Psoas muscle (tissue), 8 donors: ENCODE results near the gene ZNF473. TPM values are rescaled to one million over a fixed set of nuclear protein-coding genes. Genes with fewer than 3 reads are reported as not detected.

Source experiments
- ATAC-seq, 4 donors: fragments of 200-7000 bp; cut with Tn5 transposase; one replicate each; pipeline ENCODE4 v1.9.1; 2020; ENCODE audit warnings: moderate library complexity in 3 of 4, mild to moderate bottlenecking in 2 of 4
- DNase-seq, 2 donors: peaks; one replicate each; pipeline ENCODE4 v3.0.0-alpha.2; 2020
- H3K27ac ChIP-seq: fragments of 200-600 bp; one replicate; pipeline ENCODE4 v1.8.0; 2022
- H3K27me3 ChIP-seq, 3 donors: fragments of 200-600 bp in 1 of 3; one replicate each; pipeline versions ENCODE4 v1.6.1 to v1.8.0; 2013 to 2022; ENCODE audit warnings: low read length in 2 of 3, mild to moderate bottlenecking in 2 of 3, moderate library complexity in 1 of 3; ENCODE audit not compliant: insufficient read depth in 3 of 3
- H3K36me3 ChIP-seq, 2 donors: fragments of 200-600 bp in 1 of 2; one replicate each; pipeline versions ENCODE4 v1.6.1 to v1.8.0; 2013 to 2022; ENCODE audit warnings: low read depth in 1 of 2, mild to moderate bottlenecking in 1 of 2, moderate library complexity in 1 of 2; ENCODE audit not compliant: insufficient read depth in 1 of 2
- H3K4me1 ChIP-seq: fragments of 200-600 bp; one replicate; pipeline ENCODE4 v1.8.0; 2022
- H3K4me3 ChIP-seq: fragments of 200-600 bp; one replicate; pipeline ENCODE4 v1.8.0; 2022; ENCODE audit warnings: mild to moderate bottlenecking
- H3K9me3 ChIP-seq: fragments of 200-600 bp; one replicate; pipeline ENCODE4 v1.8.0; 2022
- WGBS, 3 donors: extraction: QIAGEN DNeasy Blood & Tissue Kit; methylation state at CpG; one replicate each; pipeline versions ENCODE4 v1.1.6 to v1.1.7; 2013; 5-methylcytosine and 5-hydroxymethylcytosine counted together
- intact Hi-C, 2 donors: fragments of 100-400 bp; cut with DNase I; formaldehyde crosslinking; loops; one replicate each; pipeline versions ENCODE4 v1.11.0 to v1.14.2; 2022
- polyA plus RNA-seq, 3 donors: library from polyadenylated mRNA; stranded (reverse); fragments of 200-250 nt; gene quantifications; one replicate each; pipeline ENCODE4 v1.2.3, GENCODE V29; 2013
- total RNA-seq, 4 donors: library from RNA; stranded (reverse); fragmentation: NEBNext Ultra II Directional in 2 of 4; extraction: Animal tissue kit (Norgen Biotek cat#: 25700) in 2 of 4; gene quantifications; one replicate each; pipeline versions ENCODE4 v1.2.1 to v1.2.4, GENCODE V29; 2021 to 2023
- TF ChIP-seq, protein P1 (sequence below): fragments of 200-600 bp; IDR thresholded peaks from one replicate; pipeline ENCODE4 v1.8.0; 2022; ENCODE audit warnings: antibody characterized with exemption
- donor health status: healthy with polysubstance abuse.
- donor health status: DM: no; HTN: no; CAD: no; lungs with moderate emphysema.
- donor health status: Bipolar disorder and iron deficiency.
- donor health status: healthy.
- donor health status: DM: yes; HTN: yes; CAD: no.
- donor health status: DM: no; HTN: no; CAD: no.
- donor health status: DM: no; HTN: no; CAD: no.
- donor health status: DM: yes; HTN: yes; CAD: no.

Gene ZNF473
- total and polyA plus RNA-seq, 7 donors, result 3.9 to 8.9 (median 5.7) TPM

DNA sequence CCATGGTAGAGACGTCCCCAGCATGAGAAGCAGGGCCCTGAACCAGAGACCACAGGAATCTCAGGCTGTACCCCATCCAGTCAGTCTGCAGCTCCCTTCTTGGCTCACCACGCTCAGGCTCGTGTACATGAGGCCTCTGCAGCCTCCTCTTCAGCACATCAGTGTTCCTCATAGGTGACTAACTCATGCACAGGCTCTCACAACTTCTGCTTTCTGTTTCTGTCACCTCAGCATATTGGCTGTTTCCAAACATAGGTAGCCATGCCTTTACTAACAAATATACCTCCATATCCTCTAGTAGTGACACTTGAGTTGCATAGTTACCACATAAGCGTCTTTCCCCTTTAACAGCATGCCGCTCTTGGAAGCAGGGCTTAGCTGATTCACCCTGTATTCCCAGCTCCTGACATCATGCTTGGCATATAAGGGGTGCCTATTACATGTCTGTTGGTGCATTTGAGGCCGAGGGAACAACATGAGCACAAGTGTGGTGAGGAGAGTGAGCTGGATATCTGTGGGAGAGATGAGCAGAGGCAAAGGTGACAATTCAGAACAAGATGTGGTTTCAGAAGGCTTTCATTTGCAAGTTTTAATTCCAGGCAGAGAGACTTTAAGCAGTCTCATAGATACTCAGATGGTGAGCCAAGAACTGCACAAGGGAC lies 16.7 kb downstream of the ZNF473 start:
- no peak overlapping the region for H3K27ac ChIP-seq
- peaks cover 42% of the 10 kb centered on the region for H3K9me3 ChIP-seq
- H3K4me1 ChIP-seq, result no peaks in the 10 kb centered on the region
- TF ChIP-seq, protein P1, sequence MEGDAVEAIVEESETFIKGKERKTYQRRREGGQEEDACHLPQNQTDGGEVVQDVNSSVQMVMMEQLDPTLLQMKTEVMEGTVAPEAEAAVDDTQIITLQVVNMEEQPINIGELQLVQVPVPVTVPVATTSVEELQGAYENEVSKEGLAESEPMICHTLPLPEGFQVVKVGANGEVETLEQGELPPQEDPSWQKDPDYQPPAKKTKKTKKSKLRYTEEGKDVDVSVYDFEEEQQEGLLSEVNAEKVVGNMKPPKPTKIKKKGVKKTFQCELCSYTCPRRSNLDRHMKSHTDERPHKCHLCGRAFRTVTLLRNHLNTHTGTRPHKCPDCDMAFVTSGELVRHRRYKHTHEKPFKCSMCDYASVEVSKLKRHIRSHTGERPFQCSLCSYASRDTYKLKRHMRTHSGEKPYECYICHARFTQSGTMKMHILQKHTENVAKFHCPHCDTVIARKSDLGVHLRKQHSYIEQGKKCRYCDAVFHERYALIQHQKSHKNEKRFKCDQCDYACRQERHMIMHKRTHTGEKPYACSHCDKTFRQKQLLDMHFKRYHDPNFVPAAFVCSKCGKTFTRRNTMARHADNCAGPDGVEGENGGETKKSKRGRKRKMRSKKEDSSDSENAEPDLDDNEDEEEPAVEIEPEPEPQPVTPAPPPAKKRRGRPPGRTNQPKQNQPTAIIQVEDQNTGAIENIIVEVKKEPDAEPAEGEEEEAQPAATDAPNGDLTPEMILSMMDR, result no peak
- 84 to 98% (median 96%) methylated on average over 6 of the region's 6 CpGs for WGBS, 3 donors
- DNase-seq (no peak), ATAC-seq (no peak)
- H3K4me3 ChIP-seq, result no peak overlapping the region
- no peaks in the 10 kb centered on the region for H3K27me3 ChIP-seq
- peaks cover 69 to 98% of the 10 kb centered on the region in 2 donors for H3K36me3 ChIP-seq
- intact Hi-C loops, result no loop called here

DNA sequence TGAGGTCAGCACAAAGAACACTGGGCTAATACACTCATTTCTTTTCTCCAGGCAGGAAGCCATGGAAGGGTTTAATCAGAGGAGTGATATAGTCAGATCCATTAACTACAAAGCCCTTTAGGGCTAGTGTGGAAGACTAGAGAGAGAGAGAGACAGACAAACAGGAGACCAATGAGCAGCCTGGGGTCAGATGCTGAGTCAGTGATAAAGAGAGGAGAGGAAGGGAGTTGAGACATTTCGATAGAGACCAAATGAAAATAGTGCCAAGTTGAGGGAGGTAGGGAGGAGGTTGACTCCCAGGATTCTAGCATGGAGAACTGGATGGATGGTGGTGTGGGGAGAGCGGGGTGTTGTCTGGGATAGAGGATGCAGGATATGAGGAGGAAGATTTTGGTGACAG lies 18.2 kb downstream of the ZNF473 start:
- peaks cover 79 to 94% of the 10 kb centered on the region in 2 donors for H3K36me3 ChIP-seq
- no peaks in the 10 kb centered on the region for H3K27me3 ChIP-seq
- WGBS, 3 donors, result 96 to 100% (median 98%) methylated on average over 2 of the region's 2 CpGs
- ATAC-seq (no peak), DNase-seq (no peak)
- H3K4me1 ChIP-seq, result no peaks in the 10 kb centered on the region
- peaks cover 53% of the 10 kb centered on the region for H3K9me3 ChIP-seq
- H3K4me3 ChIP-seq, result no peak overlapping the region
- TF ChIP-seq, protein P1, result no peak
- no peak overlapping the region for H3K27ac ChIP-seq
- intact Hi-C loops, result no loop called here

DNA sequence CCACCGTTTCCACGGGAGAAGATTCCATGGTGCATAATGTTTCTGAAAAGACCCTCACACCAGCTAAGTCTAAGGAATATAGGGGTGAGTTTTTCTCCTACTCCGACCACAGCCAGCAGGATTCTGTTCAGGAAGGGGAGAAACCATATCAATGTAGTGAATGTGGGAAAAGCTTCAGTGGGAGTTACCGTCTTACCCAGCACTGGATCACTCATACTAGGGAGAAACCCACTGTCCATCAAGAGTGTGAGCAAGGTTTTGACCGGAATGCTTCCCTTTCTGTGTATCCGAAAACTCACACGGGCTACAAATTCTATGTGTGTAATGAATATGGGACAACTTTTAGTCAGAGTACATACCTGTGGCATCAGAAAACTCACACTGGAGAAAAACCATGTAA lies 19.1 kb downstream of the ZNF473 start:
- H3K27ac ChIP-seq, result no peak overlapping the region
- H3K9me3 ChIP-seq, result peaks cover 53% of the 10 kb centered on the region
- H3K36me3 ChIP-seq, result peaks cover 77 to 84% of the 10 kb centered on the region in 2 donors
- 97 to 98% (median 98%) methylated on average over 7 of the region's 7 CpGs for WGBS, 3 donors
- intact Hi-C loops, result no loop called here
- no peak for DNase-seq
- H3K27me3 ChIP-seq, result no peaks in the 10 kb centered on the region
- TF ChIP-seq, protein P1, result no peak
- H3K4me3 ChIP-seq, result no peak overlapping the region
- no peak for ATAC-seq
- H3K4me1 ChIP-seq, result no peaks in the 10 kb centered on the region

DNA sequence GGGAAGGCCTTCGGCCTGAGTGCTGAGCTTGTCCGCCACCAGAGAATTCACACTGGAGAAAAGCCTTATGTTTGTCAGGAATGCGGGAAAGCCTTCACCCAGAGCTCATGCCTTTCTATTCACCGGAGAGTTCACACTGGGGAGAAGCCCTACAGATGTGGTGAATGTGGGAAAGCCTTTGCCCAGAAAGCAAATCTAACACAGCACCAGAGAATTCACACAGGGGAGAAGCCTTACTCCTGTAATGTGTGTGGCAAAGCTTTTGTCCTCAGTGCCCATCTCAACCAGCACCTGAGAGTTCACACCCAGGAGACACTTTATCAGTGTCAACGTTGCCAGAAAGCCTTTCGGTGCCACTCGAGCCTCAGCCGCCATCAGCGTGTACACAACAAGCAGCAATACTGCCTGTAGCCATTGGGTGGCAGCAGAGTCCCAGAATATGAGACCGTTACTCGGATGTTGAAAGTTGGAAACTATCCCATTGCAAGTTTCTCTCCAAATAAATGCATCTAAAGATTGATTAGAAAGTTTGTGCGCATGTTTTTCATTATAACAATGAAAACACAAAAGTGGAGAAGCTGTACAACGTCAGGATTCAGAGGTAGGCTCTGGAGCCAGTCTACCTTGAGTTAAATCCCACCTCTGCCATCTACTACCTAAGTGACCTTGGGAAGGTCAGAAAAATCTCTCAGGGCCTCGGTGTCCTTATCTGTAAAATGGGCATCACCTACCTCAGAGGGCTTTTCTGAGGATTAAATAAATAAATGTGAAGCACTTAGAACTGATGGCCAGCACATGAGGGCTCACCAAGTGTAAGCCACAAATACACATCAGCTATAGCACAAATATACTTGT lies 21.1 kb downstream of the ZNF473 start:
- WGBS, 3 donors, result 72 to 73% (median 73%) methylated on average over 14 of the region's 14 CpGs
- peaks cover 53% of the 10 kb centered on the region for H3K9me3 ChIP-seq

More for the DNA sequence above, 21.1 kb downstream of the ZNF473 start:
- Histone ChIP-seq H3K27ac (no peak overlapping the region), H3K4me1 (no peaks in the 10 kb centered on the region), H3K27me3 (peaks cover 0 to 6% (median 0%) of the 10 kb centered on the region in 3 donors), H3K36me3 (peaks cover 64% of the 10 kb centered on the region in 2 donors), H3K4me3 (no peak overlapping the region)
- no peak for ATAC-seq
- TF ChIP-seq, protein P1, result peak; percentile 21
- intact Hi-C loops, result no loop called here
- DNase-seq, result peak; percentile 54 to 65
